Kidney tubule cell (primary cell): Measurements from ENCODE around the gene NUAK2.
A peak's percentile ranks its signal among the peaks of the same experiment; 100 is the strongest.

Experiments
- DNase-seq: peaks from one replicate; pipeline ENCODE4 v3.0.0-alpha.2; 2018; ENCODE audit warnings: low spot score

The NUAK2 gene

GRCh38 chr1:205346956-205347574 lies 25.5 kb upstream of the NUAK2 start:
- peak; percentile 99 for DNase-seq

- DNase-seq = no peak
Observed at GRCh38 chr1:205345761-205346160, 24.2 kb upstream of the NUAK2 start.

GRCh38 chr1:205344066-205344928 lies 22.8 kb upstream of the NUAK2 start:
- DNase-seq = peak; percentile 44

- DNase-seq = peak; percentile 19
Observed at GRCh38 chr1:205343431-205344065, 22.0 kb upstream of the NUAK2 start.

- DNase-seq = no peak
Observed at GRCh38 chr1:205342986-205343385, 21.4 kb upstream of the NUAK2 start.

GRCh38 chr1:205340676-205341075 lies 19.1 kb upstream of the NUAK2 start:
- DNase-seq = no peak

GRCh38 chr1:205339717-205340116 lies 18.2 kb upstream of the NUAK2 start:
- peak; percentile 22 for DNase-seq

- DNase-seq = no peak
Observed at GRCh38 chr1:205339197-205339702, 17.7 kb upstream of the NUAK2 start.

GRCh38 chr1:205338011-205338410 lies 16.5 kb upstream of the NUAK2 start:
- DNase-seq = no peak

GRCh38 chr1:205337481-205337880 lies 15.9 kb upstream of the NUAK2 start:
- no peak for DNase-seq

- peak; percentile 81 for DNase-seq
Observed at GRCh38 chr1:205335692-205336091, 14.1 kb upstream of the NUAK2 start.

- no peak for DNase-seq
Observed at GRCh38 chr1:205332015-205332791, 10.7 kb upstream of the NUAK2 start.

GRCh38 chr1:205330150-205330549 lies 8.6 kb upstream of the NUAK2 start:
- DNase-seq = peak; percentile 22

- DNase-seq = no peak
Observed at GRCh38 chr1:205329719-205330118, 8.2 kb upstream of the NUAK2 start.

- DNase-seq = peak; percentile 41
Observed at GRCh38 chr1:205328476-205328875, 6.9 kb upstream of the NUAK2 start.

GRCh38 chr1:205326812-205327466 lies 5.4 kb upstream of the NUAK2 start:
- DNase-seq = no peak

GRCh38 chr1:205325334-205325884 lies 3.9 kb upstream of the NUAK2 start:
- peak; percentile 94 for DNase-seq

GRCh38 chr1:205324781-205325180 lies 3.2 kb upstream of the NUAK2 start:
- DNase-seq = peak; percentile 97

GRCh38 chr1:205323794-205324193 lies 2.2 kb upstream of the NUAK2 start:
- DNase-seq = no peak

- no peak for DNase-seq
Observed at GRCh38 chr1:205321959-205322283, 376 bp upstream of the NUAK2 start.
